Caco-2 (cell line): ENCODE results near the gene AMBP. TPM values are rescaled to one million over a fixed set of nuclear protein-coding genes. Genes with fewer than 3 reads are reported as not detected.

Experiments
- BruUV-seq: library from RNA; stranded (reverse); fragments of 400-500 nt; replicated peaks from 2 replicates; lab custom pipeline; 2021; lab: Mats Ljungman, UMichigan
- CTCF ChIA-PET: fragments of 300-600 bp; sonication (Branson Sonifier 250); formaldehyde crosslinking; loops from one replicate; lab custom pipeline; 2022; ENCODE audit warnings: antibody characterized with exemption; lab: Charles Lee
- POLR2A ChIA-PET: fragments of 300-600 bp; sonication (Branson Sonifier 250); formaldehyde crosslinking; loops from one replicate; lab custom pipeline; 2022; ENCODE audit warnings: antibody characterized with exemption; lab: Charles Lee
- DNase-seq, 2 experiments: peaks; one replicate each; pipeline versions ENCODE4 v3.0.0 to v3.0.0-alpha.2; 2020 to 2022
- H3K27me3 ChIP-seq: replicated peaks from 2 replicates; pipeline ENCODE4 v1.6.0; 2011; ENCODE audit warnings: low read length; ENCODE audit not compliant: control insufficient read depth, insufficient read depth
- H3K36me3 ChIP-seq: 2 replicates; pipeline ENCODE4 v1.5.1; 2011; ENCODE audit warnings: low read length; ENCODE audit not compliant: control insufficient read depth, insufficient read depth
- H3K4me1 ChIP-seq: fragments of 250-450 bp; sonication (Bioruptor Pico); 2 replicates; pipeline ENCODE4 v1.5.1; 2020; ENCODE audit warnings: mild to moderate bottlenecking
- H3K4me3 ChIP-seq: 2 replicates; pipeline ENCODE4 v1.5.1; 2011; ENCODE audit warnings: low read depth, mild to moderate bottlenecking, control low read depth, low read length
- H3K9me3 ChIP-seq: fragments of 250-450 bp; sonication (Bioruptor Pico); 2 replicates; pipeline ENCODE4 v1.5.1; 2020; ENCODE audit warnings: mild to moderate bottlenecking, moderate library complexity
- H3K27ac Mint-ChIP-seq: one replicate; pipeline ENCODE4 v1.8.0; 2022; ENCODE audit warnings: mixed read lengths; ENCODE audit not compliant: unreplicated experiment
- H3K27me3 Mint-ChIP-seq: one replicate; pipeline ENCODE4 v1.8.0; 2022; ENCODE audit warnings: mixed read lengths; ENCODE audit not compliant: insufficient read depth, unreplicated experiment
- H3K36me3 Mint-ChIP-seq: one replicate; pipeline ENCODE4 v1.8.0; 2022; ENCODE audit warnings: mild to moderate bottlenecking, mixed read lengths; ENCODE audit not compliant: insufficient read depth, unreplicated experiment
- H3K4me1 Mint-ChIP-seq: one replicate; pipeline ENCODE4 v1.8.0; 2022; ENCODE audit warnings: low read depth, mixed read lengths; ENCODE audit not compliant: unreplicated experiment
- H3K4me3 Mint-ChIP-seq: one replicate; pipeline ENCODE4 v1.8.0; 2022; ENCODE audit warnings: mild to moderate bottlenecking, moderate library complexity, mixed read lengths; ENCODE audit not compliant: unreplicated experiment
- H3K9me3 Mint-ChIP-seq: one replicate; pipeline ENCODE4 v1.8.0; 2022; ENCODE audit warnings: mixed read lengths; ENCODE audit not compliant: unreplicated experiment
- intact Hi-C: fragments of 100-400 bp; cut with micrococcal nuclease; formaldehyde crosslinking; loops from one replicate; pipeline ENCODE4 v1.10.0; 2022; ENCODE audit not compliant: unreplicated experiment
- total RNA-seq: library from RNA; stranded (reverse); gene quantifications from 2 replicates; pipeline ENCODE4 v1.2.3, GENCODE V29; 2022
- TF ChIP-seq, protein P1 (sequence below), 2 experiments: fragments of 200-600 bp in 1 of 2; IDR thresholded peaks; 1 replicate in 1 of 2; 2 replicates in 1 of 2; pipeline versions ENCODE4 v1.5.1 to v1.8.0; 2011 to 2022; ENCODE audit warnings: antibody characterized with exemption in 1 of 2, control low read depth in 1 of 2, inconsistent platforms in 1 of 2, low read depth in 1 of 2, low read length in 1 of 2, mild to moderate bottlenecking in 1 of 2, moderate library complexity in 1 of 2; ENCODE audit not compliant: insufficient read depth in 1 of 2, severe bottlenecking in 1 of 2, unreplicated experiment in 1 of 2

The AMBP gene
- total RNA-seq, 1 experiment from 2014 or later: 2.2 TPM

DNA sequence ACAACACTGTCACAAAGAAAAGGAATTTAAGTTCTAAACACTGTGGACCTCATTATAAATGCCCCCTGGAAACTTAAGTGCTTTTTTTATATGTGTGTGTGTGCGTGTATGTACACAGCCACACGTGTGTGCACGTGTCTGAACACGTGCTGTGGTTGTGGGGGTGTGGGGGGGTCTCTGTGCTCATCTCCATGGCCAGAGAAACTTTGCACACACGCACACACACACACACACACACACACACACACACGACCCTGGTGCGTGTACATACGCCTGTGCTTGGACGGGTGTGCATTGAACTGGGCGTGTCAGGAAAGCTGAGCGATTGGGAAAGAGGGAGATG, 27.9 kb downstream of the AMBP start:
- no TSS peak for BruUV-seq
- intact Hi-C loops: no loop called here
- POLR2A ChIA-PET: no interaction called here
- Mint-ChIP-seq H3K4me3 (no peak overlapping the region), H3K4me1 (no peaks in the 10 kb centered on the region), H3K9me3 (no peaks in the 10 kb centered on the region), H3K27ac (peak overlapping the region; percentile 21), H3K27me3 (no peaks in the 10 kb centered on the region), H3K36me3 (peaks cover 3% of the 10 kb centered on the region)
- no peak for DNase-seq
- no peaks in the 10 kb centered on the region for H3K4me1 ChIP-seq
- H3K36me3 ChIP-seq: no peaks in the 10 kb centered on the region
- H3K27me3 ChIP-seq: no peaks in the 10 kb centered on the region
- TF ChIP-seq, protein P1, sequence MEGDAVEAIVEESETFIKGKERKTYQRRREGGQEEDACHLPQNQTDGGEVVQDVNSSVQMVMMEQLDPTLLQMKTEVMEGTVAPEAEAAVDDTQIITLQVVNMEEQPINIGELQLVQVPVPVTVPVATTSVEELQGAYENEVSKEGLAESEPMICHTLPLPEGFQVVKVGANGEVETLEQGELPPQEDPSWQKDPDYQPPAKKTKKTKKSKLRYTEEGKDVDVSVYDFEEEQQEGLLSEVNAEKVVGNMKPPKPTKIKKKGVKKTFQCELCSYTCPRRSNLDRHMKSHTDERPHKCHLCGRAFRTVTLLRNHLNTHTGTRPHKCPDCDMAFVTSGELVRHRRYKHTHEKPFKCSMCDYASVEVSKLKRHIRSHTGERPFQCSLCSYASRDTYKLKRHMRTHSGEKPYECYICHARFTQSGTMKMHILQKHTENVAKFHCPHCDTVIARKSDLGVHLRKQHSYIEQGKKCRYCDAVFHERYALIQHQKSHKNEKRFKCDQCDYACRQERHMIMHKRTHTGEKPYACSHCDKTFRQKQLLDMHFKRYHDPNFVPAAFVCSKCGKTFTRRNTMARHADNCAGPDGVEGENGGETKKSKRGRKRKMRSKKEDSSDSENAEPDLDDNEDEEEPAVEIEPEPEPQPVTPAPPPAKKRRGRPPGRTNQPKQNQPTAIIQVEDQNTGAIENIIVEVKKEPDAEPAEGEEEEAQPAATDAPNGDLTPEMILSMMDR (IDR thresholded peaks at IDR 0.05; ENCODE audit: insufficient read depth in 1 of 2, low read depth in 1 of 2, low read length in 1 of 2, severe bottlenecking in 1 of 2, unreplicated experiment in 1 of 2): no peak
- H3K4me3 ChIP-seq: no peak overlapping the region
- no peaks in the 10 kb centered on the region for H3K9me3 ChIP-seq
- CTCF ChIA-PET: interaction anchor here (0.7 kb wide), 1 partner anchor 459 kb away, joined by 3 read pairs; no protein-coding TSS in a partner anchor

DNA sequence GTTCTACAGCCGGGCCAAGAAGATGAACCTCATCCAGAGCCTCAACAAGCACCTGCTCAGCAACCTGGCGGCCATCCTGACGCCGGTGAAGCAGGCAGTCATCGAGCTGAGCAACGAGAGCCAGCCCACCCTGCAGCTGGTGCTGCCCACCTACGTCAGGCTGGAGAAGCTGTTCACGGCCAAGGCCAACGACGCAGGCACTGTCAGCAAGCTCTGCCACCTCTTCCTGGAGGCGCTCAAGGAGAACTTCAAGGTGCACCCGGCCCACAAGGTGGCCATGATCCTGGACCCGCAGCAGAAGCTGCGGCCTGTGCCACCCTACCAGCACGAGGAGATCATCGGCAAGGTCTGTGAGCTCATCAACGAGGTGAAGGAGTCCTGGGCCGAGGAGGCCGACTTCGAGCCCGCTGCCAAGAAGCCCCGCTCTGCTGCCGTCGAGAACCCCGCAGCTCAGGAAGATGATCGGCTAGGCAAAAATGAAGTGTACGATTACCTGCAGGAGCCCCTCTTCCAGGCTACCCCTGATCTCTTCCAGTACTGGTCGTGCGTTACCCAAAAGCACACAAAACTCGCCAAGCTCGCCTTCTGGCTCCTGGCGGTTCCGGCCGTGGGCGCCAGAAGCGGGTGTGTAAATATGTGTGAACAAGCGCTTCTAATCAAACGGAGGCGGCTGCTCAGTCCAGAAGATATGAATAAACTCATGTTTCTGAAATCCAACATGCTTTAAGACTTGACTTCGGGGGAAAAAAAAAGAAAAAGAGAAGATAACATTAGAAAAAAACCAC, 28.5 kb downstream of the AMBP start:
- H3K4me3 ChIP-seq: no peak overlapping the region
- no peaks in the 10 kb centered on the region for H3K4me1 ChIP-seq
- DNase-seq: no peak
- no peaks in the 10 kb centered on the region for H3K9me3 ChIP-seq
- intact Hi-C loops: loop anchor here (5.0 kb wide), 1 partner anchor 242 kb away; no protein-coding TSS in a partner anchor
- H3K27me3 ChIP-seq: no peaks in the 10 kb centered on the region
- POLR2A ChIA-PET: no interaction called here
- no TSS peak for BruUV-seq
- Mint-ChIP-seq H3K4me3 (no peak overlapping the region), H3K27me3 (no peaks in the 10 kb centered on the region), H3K9me3 (no peaks in the 10 kb centered on the region), H3K4me1 (no peaks in the 10 kb centered on the region), H3K27ac (no peak overlapping the region), H3K36me3 (no peaks in the 10 kb centered on the region)
- CTCF ChIA-PET: interaction anchor here (0.7 kb wide), 1 partner anchor 459 kb away, joined by 3 read pairs; no protein-coding TSS in a partner anchor
- TF ChIP-seq, protein P1 (IDR thresholded peaks at IDR 0.05; ENCODE audit: insufficient read depth in 1 of 2, low read depth in 1 of 2, low read length in 1 of 2, severe bottlenecking in 1 of 2, unreplicated experiment in 1 of 2): no peak
- no peaks in the 10 kb centered on the region for H3K36me3 ChIP-seq

DNA sequence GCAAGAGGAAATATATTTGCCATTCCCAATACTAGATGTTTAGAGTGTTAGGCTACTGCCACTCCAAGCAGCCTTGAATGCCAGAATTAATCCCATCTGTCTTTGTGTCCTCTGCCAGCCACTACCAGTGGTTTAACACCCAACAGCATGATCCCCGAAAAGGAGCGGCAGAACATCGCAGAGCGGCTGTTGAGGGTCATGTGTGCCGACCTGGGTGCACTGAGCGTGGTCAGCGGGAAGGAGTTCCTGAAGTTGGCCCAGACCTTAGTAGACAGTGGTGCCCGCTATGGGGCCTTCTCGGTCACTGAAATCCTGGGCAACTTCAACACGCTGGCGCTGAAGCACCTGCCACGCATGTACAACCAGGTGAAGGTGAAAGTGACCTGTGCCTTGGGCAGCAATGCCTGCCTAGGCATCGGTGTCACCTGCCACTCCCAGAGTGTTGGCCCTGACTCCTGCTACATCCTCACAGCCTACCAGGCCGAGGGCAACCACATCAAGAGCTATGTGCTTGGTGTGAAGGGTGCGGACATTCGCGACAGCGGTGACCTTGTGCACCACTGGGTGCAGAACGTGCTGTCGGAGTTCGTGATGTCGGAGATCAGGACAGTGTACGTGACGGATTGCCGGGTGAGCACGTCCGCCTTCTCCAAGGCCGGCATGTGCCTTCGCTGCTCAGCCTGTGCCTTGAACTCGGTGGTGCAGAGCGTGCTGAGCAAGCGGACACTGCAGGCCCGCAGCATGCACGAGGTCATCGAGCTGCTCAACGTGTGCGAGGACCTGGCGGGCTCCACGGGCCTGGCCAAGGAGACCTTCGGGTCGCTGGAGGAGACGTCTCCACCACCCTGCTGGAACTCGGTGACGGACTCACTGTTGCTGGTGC, 29.3 kb downstream of the AMBP start:
- Mint-ChIP-seq H3K27me3 (no peaks in the 10 kb centered on the region), H3K36me3 (no peaks in the 10 kb centered on the region), H3K9me3 (no peaks in the 10 kb centered on the region), H3K27ac (no peak overlapping the region), H3K4me1 (no peaks in the 10 kb centered on the region), H3K4me3 (no peak overlapping the region)
- no peaks in the 10 kb centered on the region for H3K9me3 ChIP-seq
- BruUV-seq: no TSS peak
- H3K4me1 ChIP-seq: no peaks in the 10 kb centered on the region
- ChIA-PET POLR2A (no interaction called here), CTCF (no interaction called here)
- TF ChIP-seq, protein P1 (IDR thresholded peaks at IDR 0.05; ENCODE audit: insufficient read depth in 1 of 2, low read depth in 1 of 2, low read length in 1 of 2, severe bottlenecking in 1 of 2, unreplicated experiment in 1 of 2): no peak
- DNase-seq: no peak
- intact Hi-C loops: loop anchor here (5.0 kb wide), 1 partner anchor 241 kb away; no protein-coding TSS in a partner anchor
- no peak overlapping the region for H3K4me3 ChIP-seq
- no peaks in the 10 kb centered on the region for H3K27me3 ChIP-seq
- no peaks in the 10 kb centered on the region for H3K36me3 ChIP-seq
